HG03342 (cell line): Measurements from ENCODE around the gene TMEM176B.

ENCODE experiments used
- ATAC-seq: cut with Tn5 transposase; IDR thresholded peaks from one replicate; pipeline ENCODE4 v1.9.1; 2021; ENCODE audit warnings: mild to moderate bottlenecking, moderate library complexity; ENCODE audit not compliant: unreplicated experiment

The TMEM176B gene

DNA sequence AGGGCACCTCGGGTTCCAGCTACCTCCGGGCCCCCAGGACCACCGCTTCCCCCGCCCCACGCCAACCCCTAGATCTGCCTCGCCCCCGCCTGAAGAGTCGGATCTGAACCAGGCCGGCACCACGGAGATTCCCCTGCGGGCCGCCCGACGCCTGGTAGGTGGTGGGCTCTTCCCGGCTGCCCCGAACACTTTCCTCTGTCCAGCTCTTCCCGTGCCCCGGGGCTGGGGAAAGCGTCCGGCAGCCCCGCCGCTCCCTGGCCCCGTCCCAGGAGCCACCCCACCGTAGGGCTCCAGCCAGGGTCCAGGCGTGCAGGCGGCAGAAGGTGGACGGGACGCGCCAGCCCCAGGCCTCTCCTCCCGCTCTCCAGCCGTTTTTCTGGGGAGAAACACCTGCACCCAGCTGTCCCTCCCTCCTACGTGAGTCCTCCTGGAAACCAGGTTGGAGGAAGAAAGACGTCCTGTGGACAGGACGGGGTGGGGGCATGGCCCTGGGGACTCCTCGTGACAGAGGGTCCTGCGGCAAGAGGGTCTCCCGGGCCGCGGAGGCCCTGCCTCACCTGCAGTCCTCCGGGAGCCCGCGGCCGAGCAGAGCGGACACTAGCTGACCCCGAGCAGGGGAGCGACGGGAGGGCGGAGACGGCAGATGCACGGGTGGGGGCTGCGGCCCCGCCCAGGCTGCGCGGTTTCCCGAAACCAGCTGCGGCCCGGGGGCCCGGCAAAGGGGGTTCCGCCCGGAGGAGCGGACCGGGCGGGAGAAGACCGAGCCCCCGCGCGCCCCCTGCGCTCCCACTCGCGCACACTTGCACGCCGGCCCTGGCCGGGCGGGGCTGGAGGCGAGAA, at the start of gene TMEM176B:
TMEM176B (minus strand) TSS at position 624 of the 840 bp plus-strand sequence. CDS start 3,795 bp downstream, outside the sequence.
- ATAC-seq: no peak

DNA sequence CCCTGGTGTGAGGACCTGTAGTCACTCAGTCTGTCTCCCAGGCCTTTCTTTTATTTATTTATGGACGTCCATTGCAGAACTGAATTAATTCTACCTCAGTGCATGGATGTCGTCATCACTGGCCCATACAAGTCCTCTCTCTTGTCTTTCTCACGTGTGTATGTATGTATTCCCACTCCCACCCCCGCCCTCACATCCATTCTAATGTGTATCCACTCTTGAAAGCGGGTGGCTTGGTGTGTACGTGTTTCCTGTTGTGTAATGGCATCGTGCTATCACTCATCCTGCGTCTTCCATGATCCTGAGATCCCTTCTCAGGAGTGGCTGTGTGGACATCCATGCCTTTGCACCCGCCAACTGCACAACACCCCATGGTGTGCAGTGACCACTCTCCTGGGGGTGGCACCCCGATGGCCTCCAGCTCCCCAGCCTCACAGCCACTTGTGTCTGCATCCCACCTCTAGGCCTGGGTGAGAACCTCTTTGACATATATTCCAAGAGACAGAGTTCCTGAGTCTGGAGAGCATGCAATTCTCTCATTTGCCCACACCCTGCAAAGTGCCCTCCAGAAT, 49.1 kb upstream of the TMEM176B start:
- no peak for ATAC-seq

DNA sequence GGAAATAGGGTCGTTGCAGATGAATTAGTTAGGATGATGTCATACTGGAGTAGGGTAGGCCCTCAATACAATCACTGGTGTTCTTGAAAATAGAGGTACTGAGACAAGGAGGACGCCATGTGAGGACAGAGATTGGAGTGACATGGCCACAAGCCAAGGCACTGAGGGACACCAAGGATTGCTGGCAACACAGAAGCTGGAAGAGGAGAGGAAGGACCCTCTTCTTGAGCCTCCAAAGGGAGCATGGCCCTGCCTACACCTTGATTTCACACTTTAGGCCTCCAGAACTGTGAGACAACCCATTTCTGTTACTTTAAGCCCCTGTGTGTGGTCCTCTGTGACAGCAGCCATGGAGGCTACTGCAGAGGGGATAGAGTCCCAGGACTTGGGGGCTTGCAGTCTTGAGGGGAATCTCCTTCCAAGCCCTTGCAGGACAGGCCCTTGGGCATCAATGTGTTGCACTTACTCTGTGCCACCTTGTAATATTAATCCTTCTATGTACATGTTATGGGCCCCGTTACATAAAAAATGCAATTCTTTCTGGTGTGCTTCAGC, 48.5 kb upstream of the TMEM176B start:
- no peak for ATAC-seq

DNA sequence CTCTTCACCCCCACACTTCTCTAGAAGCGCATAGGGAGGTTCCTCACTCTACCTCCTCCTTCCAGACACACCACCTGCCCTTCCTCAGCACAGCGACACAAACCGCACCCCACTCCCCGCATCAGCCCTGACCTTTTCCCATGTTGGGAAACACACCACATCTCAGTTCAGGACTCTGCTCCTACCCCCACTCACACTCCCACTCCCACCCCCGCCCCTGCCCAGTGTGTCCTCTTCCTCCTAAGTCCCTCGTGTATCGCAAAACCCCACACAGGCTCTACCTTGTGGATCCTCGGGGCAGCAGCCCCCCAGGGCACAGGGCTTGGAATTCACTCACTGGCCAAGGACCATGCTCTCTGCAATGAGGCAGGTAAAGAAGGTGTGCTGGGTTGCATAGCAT, 47.9 kb upstream of the TMEM176B start:
- ATAC-seq: no peak

DNA sequence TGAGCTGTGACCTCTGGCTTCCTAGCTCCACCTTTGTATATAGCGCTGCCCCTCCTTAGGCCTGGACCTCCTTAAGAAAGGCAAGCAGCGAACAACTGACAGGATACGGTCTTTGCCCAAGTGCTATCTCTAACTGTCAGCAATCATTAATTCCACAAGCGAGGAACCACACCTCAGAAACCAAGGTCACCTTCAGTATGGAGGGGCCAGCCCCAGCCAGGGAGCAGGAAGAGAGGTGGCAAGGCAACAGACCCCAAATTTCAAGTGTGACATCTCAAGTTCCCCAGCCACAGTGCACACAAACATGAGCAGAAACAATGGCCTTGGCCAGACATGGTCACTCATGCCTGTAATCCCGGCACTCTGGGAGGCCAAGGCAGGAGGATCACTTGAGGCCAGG, 47.4 kb upstream of the TMEM176B start:
- no peak for ATAC-seq

DNA sequence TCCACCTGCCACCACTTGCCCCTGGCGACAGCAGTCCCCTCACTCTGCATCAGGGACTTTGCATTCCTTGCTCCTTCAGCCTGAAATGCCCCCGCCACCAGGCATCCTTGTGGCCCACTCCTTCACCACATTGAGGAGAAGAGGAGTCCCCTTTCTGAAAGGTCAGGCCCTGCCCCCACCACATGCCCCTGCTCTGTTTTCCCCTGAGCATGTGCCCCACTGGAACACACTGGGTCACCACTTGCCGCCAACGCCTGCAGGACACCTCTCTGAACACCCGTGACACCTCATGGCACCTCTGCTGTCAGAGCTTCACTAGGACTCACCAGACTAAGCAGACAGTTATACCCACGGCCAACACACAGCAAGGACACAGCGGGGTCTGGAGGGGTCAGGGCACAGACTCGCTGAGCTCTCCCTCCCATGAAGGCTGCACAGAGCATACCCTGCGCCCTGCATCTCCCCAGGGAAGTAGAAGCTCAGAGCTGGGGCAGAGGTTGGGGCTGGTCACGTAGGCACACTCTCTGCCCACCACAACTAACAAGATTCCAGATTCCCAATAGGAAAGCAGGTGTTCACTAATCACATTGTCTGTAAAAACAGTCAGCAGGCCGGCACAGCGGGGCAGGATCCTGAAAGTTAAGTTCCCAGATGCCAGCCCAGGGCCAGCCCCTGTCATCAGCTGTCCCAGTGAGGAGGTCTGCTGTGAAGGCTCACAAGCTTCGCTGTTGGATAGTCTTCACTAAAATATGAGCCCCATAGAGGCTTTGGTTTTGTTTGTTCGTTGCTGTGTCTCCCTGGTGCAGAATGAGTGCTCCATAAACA, 46.3 kb upstream of the TMEM176B start:
- ATAC-seq: no peak

DNA sequence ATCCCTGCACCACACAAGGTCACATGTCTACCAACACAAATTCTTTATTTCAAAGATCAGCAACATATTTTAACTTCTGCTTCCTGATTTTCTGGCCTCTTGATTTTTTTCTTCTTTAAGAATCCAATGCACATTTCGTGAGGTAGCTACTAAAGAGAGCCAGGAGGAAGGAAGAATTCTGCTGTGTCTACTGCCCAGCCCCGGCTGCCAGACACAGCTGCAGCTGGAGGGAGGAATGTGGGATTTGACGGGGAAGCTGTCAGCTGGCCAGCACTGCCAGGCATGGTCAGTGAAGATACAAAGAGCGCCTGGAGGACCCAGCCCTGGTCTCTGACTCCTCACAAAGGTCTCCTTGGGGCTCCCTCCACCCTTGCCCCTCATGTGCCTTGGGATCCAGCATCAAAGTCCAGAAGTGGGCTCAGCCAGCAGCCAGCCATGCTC, 45.3 kb upstream of the TMEM176B start:
- ATAC-seq: no peak

DNA sequence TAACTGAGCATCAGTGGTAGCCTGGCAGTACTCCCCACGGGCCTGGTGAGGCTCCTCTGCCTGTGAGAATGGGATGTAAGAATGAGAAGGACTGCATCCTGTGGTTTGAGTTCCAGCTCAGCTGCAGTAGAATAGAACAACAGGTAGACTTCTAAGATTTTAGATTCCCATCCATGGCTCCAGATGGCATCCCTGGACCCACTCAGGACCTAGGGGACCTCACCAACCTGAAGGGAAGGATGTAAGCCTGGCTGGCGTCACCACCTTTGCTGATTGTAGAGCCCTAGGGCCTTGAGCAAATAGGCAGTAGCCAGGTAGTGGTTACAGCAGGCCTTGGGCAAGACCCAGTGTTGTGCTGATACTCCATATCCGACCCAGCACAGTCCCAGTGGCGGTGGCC, 42.6 kb upstream of the TMEM176B start:
- no peak for ATAC-seq

DNA sequence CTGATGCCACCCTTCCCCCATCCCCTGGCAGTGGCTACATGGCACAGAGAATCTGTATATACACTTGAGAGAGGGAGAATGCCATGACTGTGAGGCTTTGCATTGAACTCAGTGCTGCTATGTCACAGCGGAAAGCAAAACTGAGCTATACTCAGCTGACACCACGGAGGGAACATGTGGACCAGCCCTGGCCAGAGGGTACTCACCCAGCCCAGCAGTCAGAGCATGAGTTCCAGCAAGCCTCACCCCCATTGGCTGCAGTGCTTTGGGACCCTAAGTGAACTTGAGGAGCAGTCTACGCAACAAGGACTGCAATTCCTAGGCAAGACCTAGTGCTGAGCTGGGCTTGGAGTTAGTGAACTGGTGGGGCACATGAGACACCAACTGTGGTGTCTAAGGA, 41.9 kb upstream of the TMEM176B start:
- ATAC-seq: no peak

DNA sequence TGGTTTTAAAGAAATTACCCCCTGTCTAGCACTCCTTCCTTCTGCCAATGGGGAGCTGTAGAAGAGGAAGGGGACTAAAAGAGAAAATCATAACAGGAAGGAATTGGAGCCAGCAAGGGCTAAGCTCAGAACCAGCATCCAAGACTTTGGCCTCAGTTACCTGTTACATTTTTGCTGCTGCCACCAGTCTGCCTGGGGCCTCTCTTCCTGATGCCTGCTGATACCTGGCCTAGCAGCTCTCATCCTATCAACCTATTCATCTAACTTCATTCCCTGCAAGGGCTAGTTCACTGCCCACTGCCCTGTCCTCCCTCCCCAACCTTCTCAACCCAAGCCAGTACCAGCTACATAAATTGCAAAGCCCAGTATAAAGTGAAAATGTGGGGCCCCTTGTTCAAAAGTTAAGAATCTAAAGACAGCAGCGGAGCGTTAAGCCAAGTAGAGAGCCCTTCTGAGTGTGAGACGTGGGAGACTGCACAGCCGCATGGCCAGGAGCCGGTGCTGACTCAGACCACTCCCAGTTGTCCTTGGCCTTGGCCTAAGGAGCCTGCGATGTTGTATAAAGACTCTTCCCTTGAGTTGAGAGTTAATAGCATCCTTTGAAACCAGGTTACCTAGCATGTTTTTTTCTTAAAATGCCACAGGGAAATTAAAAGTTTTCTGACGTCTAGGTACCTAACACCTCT, 38.9 kb upstream of the TMEM176B start:
- no peak for ATAC-seq

DNA sequence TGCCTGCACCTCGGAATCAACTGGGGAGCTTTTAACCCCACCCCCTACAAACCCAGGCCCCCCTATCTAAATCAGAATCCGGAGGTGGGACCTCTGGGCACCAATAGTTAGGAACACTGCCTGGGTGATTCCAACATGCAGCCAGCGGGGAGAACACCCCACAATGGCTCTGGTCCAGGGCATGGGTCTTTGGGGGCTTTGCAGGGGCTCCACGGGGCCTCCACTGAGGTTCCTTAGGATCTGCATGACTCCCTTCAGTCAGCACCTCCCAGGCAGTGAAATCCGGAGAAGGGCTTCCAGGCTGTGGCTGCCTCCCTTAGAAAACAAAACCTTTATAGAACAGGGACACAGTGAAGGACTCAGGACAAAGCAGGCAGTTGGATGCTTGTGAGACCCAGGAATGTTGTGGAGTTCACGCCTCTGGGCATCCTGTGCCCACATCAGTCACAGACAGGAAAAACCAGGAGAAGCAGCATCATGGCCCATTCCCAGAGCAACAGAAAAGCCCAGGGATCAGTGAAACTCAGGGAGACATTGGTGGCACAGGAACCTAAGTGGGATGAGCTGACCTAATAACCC, 35.6 kb upstream of the TMEM176B start:
- no peak for ATAC-seq

DNA sequence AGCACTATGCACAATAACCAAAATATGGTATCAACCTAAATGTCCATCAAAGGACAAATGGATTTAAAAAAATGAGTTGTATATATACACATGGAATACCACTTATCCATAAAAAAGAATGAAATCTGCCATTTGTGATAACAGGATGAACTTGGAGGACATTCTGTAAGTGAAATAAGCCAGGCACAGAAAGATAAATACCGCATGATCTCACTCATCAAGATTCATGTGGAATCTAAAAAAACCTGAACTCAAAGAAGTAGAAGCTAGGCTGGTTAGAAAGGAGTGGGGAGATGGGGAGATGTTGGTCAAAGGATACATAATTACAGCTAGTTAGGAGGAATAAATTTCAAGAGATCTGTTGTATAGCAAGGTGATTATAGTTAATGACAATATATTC, 34.9 kb upstream of the TMEM176B start:
- ATAC-seq: no peak

DNA sequence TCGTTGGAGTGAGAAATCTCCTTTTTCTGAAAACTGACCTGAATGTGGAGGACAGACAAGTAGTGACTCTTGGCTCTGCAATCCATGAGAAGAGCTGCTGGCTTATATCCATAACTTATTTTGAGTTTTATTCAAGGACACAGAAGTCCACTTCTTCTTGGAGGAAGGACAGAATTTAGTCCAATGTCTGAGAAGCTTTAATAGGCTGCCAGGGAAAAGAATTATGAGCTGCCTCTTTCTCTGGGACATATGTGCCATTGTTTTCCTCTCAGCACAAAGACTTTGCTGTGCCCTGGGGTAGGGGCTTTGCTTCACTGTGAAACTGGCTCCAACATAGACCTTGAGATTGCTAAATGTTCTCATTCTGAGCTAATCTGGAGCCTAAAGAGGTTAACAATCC, 31.7 kb upstream of the TMEM176B start:
- ATAC-seq: no peak

DNA sequence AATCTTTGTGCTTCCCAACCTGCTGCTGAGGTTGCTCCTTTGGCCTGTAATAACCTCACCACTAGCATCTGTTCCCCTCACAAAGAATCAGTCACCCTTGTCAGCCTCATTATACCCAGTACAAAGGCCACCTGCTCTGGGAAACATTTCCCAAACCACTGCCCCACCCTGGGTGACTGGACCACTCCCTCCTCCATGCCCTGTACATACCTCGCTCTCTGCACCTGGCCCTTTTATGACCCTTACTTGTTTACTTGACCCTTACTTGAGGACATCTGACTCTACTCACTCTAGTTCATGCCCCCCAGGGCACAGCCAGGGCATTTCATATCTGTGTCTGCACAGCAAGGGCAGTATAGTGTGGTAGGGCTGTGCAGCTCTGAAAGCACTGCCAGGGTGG, 30.8 kb upstream of the TMEM176B start:
- no peak for ATAC-seq

DNA sequence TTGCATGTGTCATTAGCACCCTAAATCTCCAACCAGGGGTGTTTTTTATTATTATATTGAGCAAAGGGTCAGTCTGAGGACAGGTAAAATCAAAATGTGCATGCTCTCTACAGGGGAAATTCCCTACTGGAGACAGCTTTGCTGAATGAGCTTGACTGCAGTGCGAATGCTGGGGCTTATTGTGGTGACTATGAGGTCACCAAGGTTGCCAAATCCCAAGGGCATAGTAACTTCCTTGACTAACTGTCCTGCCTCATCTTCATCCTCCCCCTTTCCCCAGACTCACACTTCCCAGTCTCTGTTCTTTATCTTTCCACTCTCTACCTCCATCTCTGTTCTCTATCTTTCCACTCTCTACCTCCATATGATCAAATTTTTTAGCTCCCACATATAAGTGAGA, 29.3 kb upstream of the TMEM176B start:
- ATAC-seq: no peak

DNA sequence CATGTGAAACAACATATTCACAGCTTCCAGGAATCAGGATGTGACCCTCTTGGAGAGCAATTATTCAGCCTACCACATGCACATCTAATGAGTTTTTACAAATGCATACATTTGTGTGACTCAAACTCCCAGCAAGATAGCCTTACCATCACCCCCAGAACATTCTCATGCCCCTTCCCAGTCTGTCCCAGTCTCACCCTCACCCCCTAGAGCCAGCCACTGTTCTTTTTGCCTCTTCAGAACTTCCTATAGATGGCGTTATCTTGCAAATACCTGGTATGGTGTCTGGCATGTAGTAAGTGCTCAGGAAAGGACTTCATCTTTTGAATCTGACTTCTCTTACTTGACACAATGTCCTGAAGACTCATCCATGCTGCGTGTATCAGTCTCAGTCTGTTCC, 28.2 kb upstream of the TMEM176B start:
- ATAC-seq: no peak

DNA sequence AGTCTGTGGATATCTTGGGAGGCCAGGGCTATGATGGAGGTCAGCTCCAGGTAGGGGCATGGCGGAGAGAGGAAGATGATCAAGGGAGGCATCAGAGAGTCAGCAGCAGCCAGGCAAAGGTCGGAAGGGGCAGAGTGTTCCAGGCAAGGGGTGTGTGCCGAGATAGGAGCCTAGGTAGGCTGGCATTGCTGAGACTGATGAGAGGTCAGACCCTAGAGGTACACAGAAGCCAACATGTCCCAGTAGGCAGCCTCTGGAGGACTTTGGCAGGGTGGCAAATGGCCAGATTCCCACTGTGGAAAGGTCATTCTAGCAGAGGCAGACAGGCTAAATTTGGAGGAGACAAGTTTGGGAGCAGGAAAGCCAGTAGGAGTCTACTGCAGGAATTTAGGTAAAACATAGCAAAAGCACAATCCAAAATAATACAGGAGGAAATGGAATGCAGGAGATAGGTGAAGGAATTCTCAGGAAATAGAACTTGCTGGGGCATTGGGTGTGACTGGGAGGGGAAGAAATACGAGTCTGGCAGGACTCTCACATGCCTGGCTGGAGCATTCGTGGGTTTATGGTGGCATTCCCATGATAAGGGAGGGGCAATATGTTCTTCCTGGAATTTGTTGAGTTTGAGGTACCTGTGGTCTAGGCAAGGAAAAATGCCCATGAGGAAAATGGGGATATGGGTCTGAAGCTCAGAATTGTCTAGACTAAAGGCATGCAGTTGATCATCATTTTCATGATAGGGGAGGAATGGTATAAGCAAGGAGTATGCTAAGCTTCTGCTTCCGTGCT, 26.1 kb upstream of the TMEM176B start:
- ATAC-seq: no peak

DNA sequence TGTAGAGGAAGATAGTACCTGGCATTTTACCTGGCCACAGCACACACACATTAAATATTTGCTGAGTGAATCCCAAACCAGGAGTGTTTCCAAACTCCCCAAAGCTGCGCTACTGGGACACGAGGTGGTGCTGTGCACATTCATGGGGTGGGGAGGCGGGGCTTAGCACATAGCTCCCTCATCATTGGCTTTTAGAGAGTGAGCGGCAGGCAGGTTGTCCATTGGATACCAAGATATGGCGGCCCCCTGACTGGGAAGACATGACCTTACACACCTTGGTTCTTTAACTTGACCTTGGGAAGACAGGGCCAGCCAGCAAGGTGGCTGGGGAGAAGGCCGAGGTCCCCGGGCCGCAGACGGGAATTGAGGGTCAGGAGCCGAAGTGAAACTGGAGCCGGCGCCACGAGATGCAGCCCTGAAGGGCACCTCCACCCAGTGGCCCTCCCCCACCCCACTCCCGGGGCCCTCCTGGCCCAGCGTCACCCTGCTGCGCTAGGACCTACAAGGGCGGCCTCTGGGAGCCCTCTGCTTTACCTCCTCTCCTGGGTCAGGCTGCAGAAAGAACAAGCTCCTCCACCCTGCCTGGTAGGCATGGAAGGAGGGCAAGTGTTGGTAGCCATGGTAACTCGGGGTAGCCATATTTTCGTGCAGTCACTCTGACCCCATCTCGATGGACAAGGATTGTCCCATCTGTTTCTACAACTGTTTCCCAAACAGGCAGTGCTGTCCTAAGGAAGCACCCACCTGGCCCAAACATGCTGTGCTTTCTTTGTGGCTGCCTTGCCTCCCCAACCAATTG, 24.4 kb upstream of the TMEM176B start:
- no peak for ATAC-seq
